Measurements from ENCODE around the gene KEL.

DNA sequence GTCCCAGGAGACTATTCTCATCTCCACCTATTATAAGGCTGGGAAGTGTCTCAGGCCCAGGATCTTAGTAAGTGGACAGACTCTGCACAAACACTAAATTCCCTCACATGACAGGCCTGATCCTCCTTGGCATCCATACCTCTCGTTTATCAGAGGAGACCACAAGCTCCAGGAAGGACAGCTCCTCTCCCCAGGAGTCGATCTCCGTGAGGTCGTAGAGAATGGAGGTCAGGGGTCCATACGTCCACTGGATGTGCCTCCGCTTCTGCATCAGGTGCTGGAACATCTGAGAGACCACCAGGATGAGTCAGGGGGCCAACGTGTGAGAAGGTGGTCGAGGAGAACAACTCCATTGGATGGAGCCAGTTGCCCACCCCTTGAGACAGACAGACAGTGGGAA lies 34.2 kb downstream of the KEL start:
- TF ChIP-seq, protein P1, sequence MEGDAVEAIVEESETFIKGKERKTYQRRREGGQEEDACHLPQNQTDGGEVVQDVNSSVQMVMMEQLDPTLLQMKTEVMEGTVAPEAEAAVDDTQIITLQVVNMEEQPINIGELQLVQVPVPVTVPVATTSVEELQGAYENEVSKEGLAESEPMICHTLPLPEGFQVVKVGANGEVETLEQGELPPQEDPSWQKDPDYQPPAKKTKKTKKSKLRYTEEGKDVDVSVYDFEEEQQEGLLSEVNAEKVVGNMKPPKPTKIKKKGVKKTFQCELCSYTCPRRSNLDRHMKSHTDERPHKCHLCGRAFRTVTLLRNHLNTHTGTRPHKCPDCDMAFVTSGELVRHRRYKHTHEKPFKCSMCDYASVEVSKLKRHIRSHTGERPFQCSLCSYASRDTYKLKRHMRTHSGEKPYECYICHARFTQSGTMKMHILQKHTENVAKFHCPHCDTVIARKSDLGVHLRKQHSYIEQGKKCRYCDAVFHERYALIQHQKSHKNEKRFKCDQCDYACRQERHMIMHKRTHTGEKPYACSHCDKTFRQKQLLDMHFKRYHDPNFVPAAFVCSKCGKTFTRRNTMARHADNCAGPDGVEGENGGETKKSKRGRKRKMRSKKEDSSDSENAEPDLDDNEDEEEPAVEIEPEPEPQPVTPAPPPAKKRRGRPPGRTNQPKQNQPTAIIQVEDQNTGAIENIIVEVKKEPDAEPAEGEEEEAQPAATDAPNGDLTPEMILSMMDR (IDR thresholded peaks at IDR 0.05; ENCODE audit: low read depth, low read length, missing input control): no peak
- no peak for TF ChIP-seq SP1 (IDR thresholded peaks at IDR 0.05)
- TF ChIP-seq, protein P2, sequence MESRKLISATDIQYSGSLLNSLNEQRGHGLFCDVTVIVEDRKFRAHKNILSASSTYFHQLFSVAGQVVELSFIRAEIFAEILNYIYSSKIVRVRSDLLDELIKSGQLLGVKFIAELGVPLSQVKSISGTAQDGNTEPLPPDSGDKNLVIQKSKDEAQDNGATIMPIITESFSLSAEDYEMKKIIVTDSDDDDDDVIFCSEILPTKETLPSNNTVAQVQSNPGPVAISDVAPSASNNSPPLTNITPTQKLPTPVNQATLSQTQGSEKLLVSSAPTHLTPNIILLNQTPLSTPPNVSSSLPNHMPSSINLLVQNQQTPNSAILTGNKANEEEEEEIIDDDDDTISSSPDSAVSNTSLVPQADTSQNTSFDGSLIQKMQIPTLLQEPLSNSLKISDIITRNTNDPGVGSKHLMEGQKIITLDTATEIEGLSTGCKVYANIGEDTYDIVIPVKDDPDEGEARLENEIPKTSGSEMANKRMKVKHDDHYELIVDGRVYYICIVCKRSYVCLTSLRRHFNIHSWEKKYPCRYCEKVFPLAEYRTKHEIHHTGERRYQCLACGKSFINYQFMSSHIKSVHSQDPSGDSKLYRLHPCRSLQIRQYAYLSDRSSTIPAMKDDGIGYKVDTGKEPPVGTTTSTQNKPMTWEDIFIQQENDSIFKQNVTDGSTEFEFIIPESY (IDR thresholded peaks at IDR 0.05): no peak
- TF ChIP-seq, protein P3, sequence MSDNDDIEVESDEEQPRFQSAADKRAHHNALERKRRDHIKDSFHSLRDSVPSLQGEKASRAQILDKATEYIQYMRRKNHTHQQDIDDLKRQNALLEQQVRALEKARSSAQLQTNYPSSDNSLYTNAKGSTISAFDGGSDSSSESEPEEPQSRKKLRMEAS (IDR thresholded peaks at IDR 0.05): no peak
- TF ChIP-seq RXRA (IDR thresholded peaks at IDR 0.05): no peak
- TF ChIP-seq YY1 (IDR thresholded peaks at IDR 0.05): no peak
- no peak for TF ChIP-seq TAF1 (conservative IDR thresholded peaks at IDR 0.05)
- TF ChIP-seq RAD21 (IDR thresholded peaks at IDR 0.05): no peak
- TF ChIP-seq, protein P4, sequence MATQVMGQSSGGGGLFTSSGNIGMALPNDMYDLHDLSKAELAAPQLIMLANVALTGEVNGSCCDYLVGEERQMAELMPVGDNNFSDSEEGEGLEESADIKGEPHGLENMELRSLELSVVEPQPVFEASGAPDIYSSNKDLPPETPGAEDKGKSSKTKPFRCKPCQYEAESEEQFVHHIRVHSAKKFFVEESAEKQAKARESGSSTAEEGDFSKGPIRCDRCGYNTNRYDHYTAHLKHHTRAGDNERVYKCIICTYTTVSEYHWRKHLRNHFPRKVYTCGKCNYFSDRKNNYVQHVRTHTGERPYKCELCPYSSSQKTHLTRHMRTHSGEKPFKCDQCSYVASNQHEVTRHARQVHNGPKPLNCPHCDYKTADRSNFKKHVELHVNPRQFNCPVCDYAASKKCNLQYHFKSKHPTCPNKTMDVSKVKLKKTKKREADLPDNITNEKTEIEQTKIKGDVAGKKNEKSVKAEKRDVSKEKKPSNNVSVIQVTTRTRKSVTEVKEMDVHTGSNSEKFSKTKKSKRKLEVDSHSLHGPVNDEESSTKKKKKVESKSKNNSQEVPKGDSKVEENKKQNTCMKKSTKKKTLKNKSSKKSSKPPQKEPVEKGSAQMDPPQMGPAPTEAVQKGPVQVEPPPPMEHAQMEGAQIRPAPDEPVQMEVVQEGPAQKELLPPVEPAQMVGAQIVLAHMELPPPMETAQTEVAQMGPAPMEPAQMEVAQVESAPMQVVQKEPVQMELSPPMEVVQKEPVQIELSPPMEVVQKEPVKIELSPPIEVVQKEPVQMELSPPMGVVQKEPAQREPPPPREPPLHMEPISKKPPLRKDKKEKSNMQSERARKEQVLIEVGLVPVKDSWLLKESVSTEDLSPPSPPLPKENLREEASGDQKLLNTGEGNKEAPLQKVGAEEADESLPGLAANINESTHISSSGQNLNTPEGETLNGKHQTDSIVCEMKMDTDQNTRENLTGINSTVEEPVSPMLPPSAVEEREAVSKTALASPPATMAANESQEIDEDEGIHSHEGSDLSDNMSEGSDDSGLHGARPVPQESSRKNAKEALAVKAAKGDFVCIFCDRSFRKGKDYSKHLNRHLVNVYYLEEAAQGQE (IDR thresholded peaks at IDR 0.05): no peak
- TF ChIP-seq GABPA (IDR thresholded peaks at IDR 0.05 in 1 of 2, conservative IDR thresholded peaks at IDR 0.05 in 1 of 2): no peak

All from liver (tissue), 3 donors.